ENCODE measurements around the gene PCDH12. TPM values are rescaled to one million over a fixed set of nuclear protein-coding genes. Genes with fewer than 3 reads are reported as not detected.
A peak's percentile ranks its signal among the peaks of the same experiment; 100 is the strongest.
"Not testable (repeated sequence)": the region's sequence is repeated elsewhere in the genome, so short reads cannot be mapped to it uniquely, and the experiment has no call there.

PCDH12 gene
- total RNA-seq, 1 donor from 2014 or later, result 3.0 TPM

DNA sequence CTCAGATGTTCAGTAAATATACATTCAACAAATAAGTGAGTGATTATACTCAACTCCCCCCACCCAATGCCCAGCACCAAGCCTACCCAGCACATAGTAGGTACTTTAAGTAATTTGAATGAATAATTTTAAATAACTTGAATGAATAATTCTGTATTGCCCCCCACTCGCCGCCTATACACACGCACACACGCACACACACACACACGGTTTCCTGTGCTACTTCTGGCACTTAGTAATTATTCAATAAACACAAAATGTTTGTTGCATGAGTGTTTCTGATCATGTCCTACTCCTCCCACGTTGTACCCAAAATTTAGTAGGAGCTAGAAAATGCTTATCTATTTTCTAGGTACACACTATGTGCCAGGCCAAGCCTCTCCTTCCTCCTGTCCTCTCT, 16.2 kb downstream of the PCDH12 start:
- ATAC-seq (no peak), DNase-seq (ENCODE audit: low spot score) (no peak)

DNA sequence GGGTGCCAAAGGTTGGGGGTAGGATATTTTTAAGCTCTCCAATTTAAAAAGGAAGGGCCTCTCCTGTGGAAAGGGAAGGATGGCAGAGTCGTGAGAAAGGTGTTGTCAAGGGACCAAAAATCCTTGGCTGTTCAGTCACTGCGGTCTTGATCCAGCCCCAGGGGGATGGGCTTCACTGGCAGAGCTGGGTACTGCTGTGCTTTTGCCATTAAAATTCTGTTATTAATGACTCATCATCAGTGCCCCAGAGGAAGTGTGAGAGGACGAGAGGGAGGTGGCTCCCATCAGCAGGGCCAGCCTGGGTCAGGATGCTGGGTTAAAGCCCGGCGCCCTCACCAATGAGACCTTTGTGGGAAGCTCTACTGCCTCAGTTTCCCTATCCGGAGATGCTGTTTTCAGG, 16.7 kb downstream of the PCDH12 start:
- DNase-seq (ENCODE audit: low spot score) (no peak), ATAC-seq (no peak)

DNA sequence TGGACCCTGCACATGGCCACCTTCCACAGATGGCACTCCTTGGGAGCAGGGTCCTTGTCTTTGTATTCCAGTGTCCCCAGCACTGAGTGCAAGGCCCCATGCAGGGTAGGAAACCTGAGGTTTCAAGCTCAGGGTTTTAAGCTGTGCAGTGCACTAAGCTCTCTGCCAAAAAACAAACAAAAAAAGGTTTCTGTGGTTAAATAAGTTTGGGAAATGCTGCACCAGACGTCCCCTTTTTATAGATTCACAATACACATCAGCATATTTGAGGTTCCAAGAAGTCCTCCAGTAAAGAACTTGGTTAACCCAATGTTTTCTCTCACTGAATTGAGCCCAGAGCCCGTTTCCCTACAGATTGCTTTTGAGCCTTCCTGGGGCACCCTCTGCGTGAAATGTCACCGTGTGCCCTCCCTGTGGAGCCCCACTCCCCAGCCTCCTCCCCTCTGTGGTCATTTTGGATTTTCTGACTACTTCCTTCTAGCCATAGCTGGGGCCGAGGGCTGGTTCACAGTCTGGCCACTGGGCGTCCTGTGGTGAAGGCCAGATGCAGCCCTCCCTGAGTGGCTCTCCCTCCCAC, 17.2 kb downstream of the PCDH12 start:
- ATAC-seq (no peak), DNase-seq (ENCODE audit: low spot score) (no peak)

DNA sequence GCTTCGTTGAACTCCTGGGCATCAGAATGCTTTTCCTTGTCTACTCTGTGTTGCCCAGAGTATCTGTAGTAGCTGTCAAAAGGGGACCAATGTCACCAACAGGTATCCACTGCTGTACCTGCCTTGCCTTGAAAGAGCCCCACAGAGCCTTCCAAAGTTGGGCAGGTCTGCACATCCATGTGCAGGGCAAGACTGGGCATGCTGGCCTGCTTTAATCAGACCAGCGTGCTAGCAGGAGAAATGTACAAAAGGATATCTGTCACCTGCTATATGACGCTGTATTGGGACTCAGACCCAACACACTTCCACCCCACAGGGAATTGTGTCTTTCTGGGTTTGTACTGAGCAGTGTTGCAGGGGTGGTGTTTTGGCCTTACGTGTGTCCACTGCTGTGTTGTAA, 22.5 kb downstream of the PCDH12 start:
- no peak for DNase-seq (ENCODE audit: low spot score)
- ATAC-seq, result no peak

DNA sequence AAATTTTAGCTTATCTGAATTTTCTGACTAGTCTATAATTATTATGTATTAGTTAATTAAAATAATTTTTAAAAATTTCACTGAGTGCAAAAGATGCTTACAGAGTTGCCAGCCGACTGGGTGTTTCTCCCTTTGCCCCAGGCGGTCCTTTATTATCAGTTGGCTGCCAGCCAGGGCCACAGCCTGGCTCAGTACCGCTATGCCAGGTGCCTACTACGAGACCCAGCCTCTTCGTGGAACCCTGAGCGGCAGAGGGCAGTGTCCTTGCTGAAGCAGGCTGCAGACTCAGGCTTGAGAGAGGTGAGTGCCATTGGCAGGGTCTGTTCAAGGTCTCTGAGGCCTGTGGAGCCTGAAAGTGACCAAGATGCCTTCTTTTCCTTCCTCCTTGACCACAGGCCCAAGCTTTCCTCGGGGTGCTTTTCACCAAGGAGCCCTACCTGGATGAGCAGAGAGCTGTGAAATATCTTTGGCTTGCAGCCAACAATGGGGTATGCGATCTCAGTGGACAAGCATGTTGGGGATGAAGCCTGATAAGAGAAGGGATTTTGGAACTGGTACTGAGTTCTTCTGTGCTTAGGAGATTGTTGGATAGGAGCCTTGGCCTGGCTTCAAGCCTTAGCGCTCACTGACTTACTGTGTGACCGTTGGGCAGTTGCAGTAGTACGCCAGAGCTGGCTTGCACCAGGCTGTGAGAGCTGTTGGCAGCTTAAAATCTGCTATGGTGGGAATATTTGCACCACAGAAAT, 23.7 kb downstream of the PCDH12 start:
- DNase-seq (ENCODE audit: low spot score), result peak; percentile 80
- peak; percentile 93 for ATAC-seq

DNA sequence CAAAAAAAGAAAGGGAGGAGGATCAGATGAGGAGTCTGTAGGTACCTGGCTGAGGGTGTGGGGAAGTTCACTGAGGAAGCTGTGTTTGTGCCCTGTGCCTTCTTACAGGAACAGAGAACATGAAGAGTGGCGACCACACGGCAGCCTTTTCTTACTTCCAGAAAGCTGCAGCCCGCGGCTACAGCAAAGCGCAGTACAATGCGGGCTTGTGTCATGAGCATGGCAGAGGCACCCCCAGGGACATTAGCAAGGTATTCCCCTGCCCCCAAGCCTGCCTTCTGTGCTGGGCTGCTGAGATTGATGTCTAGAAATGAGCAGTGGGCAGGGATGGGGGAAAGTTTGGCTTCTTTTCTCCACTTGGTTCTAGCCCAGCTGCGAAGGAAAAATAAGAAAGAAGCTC, 24.9 kb downstream of the PCDH12 start:
- no peak for DNase-seq (ENCODE audit: low spot score)
- ATAC-seq, result no peak

DNA sequence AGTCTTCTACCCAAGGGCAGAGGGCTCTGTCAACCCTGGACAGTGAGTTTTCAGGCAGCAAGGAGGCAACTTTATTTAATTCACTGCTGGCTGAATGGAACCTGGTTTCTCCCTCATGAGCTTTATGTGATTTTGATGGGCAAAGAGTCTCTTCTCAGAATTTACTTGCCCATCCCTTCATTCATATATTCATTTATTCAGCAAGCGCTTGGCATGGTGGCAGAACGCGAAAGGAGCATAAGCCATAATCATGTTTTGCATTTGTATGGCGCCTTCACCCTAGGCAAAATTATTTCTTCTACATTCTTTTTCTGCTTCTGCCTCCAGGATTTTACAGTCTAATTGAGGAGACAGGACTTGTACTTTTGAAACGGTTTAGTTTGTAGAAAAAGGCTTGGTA, 26.3 kb downstream of the PCDH12 start:
- DNase-seq (ENCODE audit: low spot score) (no peak), ATAC-seq (no peak)

DNA sequence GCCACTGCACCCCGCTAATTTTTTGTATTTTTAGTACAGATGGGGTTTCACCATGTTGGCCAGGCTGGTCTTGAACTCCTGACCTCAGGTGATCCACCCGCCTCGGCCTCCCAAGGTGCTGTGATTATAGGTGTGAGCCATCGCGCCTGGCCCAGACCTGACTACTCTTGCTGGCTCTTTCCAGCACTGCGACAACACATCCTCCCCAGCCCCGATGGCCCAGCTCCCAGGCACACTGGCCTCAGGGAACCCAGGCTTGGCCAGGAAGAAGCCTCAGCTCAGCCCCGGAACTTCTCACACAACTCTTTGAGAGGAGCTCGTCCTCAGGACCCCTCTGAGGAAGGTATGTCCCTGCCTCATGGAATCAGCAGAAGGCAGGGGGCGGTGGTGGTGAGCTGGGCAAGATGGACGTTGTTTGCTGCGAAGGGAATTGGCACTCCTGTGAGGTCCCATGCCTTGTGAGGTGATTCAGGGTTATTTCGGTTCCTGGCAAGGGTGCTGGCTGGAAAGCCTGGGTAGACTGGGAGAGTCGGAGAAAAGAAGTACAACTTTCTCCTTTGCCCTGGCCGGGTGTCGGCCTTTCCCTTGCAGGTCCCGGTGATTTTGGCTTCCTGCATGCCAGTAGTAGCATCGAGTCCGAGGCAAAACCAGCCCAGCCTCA, 28.5 kb downstream of the PCDH12 start:
- DNase-seq (ENCODE audit: low spot score) (no peak), ATAC-seq (no peak)

DNA sequence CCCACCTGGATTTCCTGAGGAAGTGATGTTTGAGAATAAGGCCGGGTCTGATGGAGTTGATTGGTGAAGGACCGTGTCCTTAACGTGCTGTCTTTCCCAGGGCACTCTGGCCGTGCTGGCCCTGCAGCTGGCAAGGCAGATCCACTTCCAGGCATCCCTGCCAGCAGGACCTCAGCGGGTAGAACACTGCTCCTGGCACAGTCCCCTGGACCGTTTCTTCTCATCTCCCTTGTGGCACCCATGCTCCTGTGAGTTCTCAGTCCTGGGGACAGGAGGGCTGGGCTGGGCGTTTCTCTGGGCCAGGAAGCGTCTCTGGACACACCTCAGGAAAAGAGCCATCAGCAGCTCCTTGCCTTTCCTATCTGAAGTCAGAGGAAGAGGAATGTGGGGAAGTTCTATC, 30.0 kb downstream of the PCDH12 start:
- no peak for ATAC-seq

DNA sequence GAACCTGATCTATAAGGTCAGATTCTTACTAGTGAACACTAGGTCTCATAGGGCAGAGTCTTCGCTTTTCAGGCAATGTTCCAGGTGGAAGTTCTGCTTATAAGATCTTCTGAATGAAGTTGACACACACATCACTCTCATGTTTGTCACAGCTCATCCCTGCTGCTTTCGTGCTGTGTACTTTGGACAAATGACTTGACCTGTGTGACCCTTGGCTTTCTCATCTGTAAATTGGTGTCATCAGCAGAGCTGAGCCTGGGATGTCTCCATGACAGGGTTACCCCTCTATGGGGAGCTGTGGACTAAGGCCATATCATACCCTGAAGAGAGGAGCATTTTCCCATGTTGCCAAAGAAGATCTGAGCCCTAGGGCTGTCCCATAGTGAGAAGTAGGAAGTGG, 31.6 kb downstream of the PCDH12 start:
- no peak for DNase-seq (ENCODE audit: low spot score)
- ATAC-seq, result no peak

More for the DNA sequence above, 30.0 kb downstream of the PCDH12 start:
- no peak for DNase-seq (ENCODE audit: low spot score)

DNA sequence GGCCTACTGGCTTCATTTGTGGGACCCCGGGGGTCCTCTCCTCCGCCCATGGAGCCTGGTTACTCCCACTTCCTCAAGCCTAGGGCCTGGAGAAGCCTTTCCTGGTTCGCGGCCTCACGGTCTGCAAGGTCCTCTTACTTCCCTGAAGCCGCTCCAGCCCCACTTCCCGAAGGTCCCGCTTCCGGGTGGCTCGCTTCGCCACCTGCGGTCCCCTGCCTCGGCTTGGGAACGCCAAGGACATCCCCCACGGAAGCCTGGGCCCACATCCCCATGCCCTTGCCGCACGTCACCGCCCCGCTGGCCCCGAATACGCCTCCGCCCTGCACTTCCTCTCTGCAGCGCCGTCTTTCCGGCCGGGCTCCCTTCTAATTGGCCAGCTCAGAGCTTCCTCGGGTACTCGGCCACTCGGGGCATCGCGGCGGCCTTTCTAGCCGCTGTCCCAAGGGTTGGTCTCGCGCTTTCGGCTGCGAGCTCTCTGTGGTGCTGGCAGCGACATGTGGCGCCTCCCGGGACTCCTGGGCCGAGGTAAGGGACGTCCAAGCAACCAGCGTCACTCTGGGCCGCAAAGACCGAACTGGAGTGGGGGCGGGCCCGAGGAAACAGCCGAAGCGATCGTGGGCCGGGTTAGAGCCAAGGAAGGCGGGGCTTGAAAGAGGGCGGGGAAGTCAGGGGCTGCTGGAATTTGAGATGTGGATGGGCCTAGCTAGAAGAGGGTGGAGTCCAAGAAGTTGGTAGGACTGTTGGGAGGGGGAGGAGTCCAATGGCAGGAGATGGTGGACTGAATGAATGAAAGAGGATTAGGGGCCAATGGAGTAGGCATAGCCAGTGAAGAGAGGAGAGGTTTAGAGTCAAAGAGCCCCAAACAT, 34.3 kb downstream of the PCDH12 start, which contains the start of gene DELE1:
DELE1 (plus strand) TSS at position 424 of the 866 bp plus-strand sequence; CDS start at position 495, 71 bp downstream.
- DNase-seq (ENCODE audit: low spot score), result peak; percentile 94
- peak; percentile 95 for ATAC-seq

DNA sequence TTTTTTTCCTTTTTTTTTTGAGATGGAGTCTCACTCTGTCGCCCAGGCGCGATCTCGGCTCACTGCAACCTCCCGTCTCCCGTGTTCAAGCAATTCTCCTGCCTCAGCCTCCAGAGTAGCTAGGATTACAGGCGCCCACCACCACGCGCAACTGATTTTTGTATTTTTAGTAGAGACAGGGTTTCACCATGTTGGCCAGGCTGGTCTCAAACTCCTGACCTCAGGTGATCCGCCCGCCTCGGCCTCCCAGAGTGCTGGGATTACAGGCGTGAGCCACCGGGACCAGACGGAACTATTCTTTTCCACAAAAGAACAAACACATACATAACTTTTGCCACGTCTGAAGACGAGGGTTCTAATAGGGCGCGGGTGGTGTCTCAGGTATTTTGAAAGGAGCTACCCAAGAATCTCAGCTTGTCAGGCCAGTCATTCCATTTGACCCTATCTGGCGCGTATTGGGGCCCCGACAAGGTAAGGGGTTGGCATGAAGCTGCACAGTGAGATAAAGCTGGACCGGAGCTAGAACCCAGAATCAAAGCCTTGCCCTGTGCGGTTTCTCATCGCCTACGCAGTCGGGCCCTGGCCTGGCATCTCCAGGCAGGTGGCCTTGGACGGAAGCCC, 35.1 kb downstream of the PCDH12 start:
- ATAC-seq; DNase-seq (ENCODE audit: low spot score): not testable (repeated sequence)

DNA sequence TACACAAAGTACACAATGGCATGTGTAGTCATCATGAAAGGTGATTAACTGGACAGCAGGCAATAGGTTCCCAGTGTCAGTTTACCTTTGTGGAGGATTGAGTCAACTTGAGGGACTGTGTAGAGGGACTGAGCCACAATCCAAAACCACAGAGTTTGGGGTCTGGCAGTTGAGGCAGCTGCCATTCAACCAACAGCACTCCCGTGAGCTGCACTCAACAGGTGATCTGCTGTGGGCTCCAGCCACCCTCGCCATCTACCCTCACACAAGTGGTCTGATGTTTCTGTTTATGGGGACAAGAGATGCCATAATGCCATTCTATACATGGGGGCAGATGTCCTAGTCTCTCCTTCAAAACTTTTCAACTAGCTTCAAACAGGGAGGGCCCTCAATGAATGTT, 37.2 kb downstream of the PCDH12 start:
- DNase-seq (ENCODE audit: low spot score) (no peak), ATAC-seq (no peak)

DNA sequence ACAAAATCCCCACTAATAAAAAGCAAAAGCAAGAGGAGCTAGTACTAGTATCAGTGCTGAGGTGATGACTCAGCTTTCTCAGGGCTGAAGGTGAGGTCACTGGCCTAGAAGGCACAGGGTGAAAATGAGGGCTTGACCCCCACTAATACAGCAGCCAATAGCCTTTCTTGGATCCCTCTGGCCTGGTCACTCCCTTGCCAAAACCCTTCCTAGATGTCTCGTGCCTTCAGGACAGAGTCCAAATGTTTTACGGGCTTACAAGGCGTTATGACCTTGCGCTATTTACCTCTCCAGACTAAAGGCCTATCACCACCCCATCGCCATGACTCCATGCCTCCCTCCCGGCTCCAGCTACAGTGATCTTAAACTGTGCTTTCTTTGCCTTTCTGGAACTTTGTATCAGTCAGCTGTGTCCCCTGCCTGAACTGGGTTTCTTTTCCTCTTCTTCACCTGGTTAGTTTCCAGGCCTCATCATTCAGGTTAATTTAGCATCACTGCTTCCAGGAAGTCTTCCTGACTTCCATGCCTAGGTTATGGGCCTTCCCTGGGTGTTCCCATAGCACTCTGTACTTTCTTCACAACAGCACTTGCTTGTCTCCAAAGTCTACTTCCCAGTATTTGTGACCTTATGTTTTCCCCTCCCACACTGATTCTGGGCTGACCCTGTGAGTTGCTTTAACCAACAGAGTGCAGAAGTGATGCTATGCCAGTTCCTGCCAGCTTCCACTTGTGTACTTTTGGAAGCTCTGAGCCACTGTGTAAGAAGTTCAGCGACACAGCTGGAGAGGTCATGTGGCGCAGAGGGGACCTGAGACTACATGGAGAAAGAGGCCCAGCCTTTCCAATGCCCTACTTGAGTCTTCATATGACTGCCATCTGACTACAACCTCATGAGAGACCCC, 38.5 kb downstream of the PCDH12 start:
- ATAC-seq, result peak; percentile 35
- peak; percentile 59 for DNase-seq (ENCODE audit: low spot score)

DNA sequence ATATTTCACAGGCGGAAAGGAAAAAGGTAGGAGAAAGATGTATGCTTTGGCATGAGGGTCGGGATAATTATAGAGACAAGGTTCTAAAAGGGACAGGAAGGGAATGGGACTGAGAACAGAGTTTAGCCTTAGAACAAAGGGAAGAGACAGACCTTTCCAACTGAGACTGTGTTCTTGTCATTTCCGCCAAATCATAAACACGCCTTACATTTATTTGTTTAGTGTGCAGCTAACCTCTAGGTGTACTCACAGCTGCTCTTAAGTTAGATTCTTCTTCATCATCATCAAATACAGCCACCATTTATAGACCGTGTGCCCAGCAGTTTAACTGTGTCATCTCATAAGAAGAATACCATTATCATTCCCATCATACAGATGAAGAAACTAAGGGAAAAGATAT, 40.2 kb downstream of the PCDH12 start:
- DNase-seq (ENCODE audit: low spot score) (no peak), ATAC-seq (no peak)

DNA sequence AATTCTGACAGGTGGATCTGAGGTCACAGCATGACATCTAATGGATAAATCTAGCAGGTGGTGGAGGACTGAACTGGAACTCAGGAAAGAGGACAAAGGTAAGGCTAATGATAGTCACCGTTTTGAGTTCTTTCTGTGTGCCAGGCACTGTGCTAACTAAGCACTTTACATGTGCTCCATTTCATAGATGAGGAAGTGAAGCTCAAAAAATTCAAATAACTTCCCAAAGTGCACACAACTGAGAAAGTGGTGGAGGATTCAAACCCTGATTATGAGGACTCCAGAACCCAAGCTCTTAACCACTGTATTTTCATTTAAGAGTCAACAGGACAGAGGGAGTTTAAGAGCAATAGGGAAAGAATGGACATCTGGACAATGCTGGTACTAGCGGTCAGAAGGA, 41.5 kb downstream of the PCDH12 start:
- DNase-seq (ENCODE audit: low spot score), result no peak
- no peak for ATAC-seq

DNA sequence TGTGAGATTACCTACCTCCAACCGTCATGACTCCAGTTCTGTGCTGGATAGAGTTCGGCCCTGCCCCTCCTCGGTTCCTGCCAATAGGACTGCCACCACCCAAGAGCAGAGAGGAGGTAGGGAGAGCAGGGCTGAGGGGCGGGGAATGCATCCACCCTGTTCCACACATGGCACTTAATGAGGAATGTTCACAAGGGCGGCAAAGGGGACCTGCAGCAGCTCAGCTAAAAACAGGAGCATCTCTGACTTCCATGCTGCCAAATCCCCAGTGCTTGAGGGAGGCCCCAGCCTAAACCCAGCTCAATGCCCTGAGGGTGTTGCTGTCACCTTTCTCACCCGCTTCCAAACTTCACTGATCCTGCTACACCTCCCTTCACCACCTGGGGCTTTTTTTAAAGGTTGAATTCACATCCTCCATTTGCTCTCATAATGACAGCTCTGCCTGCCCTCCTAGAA, 42.1 kb downstream of the PCDH12 start:
- no peak for ATAC-seq
- DNase-seq (ENCODE audit: low spot score), result peak; percentile 15

DNA sequence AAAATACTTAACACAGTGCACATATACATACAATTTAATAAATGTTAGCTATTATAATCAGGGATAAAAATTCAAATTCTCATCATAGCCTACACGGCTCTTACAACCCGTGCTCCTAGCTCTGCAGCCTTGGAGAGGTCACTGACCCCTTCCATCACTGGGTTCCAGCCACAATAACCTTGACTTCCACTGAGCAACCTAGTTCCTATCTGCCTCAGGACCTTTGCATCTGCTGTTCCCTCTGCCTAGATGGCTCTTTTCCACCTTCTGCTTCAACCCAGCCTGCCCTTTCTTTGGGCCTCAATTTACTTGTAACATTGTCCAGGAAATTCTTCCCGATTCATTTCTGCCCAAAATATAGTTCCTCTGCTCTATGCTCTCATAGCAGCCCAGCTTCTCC, 43.2 kb downstream of the PCDH12 start:
- DNase-seq (ENCODE audit: low spot score), result no peak

DNA sequence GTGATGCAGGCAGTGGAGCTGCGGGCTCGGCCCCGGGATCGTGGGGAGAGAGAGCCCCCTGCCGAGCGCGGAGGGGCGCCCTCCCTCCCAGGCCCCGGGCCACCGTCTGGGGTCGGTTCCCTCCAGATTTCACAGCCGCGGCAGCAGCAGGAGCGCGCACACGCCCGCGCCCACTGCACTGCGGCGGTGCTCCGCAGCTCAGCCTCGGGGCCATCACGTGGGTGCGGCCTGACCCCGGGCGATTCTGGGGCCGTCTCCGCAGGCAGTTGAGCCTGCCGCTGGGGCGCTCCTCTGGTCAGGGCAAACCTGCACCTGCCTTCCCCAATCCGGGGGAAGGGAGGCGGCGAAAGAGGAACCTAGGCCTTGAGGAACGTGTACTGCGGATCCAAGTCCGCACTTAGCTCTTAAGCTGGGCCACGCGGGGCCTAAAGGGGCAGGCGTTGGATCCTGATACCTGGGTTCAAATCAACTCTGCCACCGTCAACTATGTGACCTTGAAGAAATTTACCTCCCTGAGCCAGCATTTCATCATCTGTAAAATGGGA, 43.7 kb downstream of the PCDH12 start:
- peak; percentile 60 for DNase-seq (ENCODE audit: low spot score)
- peak; percentile 92 for ATAC-seq

More for the DNA sequence above, 43.2 kb downstream of the PCDH12 start:
- ATAC-seq, result no peak
